Measurements from ENCODE around the gene FLNA.

Gene FLNA

GRCh38 chrX:154332561-154332960 lies 41.9 kb downstream of the FLNA start:
- DNase-seq: no peak

- no peak for DNase-seq
Measured at GRCh38 chrX:154329294-154329693, 45.1 kb downstream of the FLNA start.

- DNase-seq: no peak
Measured at GRCh38 chrX:154328646-154329045, 45.8 kb downstream of the FLNA start.

GRCh38 chrX:154327038-154327820 lies 47.2 kb downstream of the FLNA start:
- DNase-seq: peak; percentile 38

- no peak for DNase-seq
Measured at GRCh38 chrX:154325541-154325940, 48.9 kb downstream of the FLNA start.

GRCh38 chrX:154323537-154323936 lies 50.9 kb downstream of the FLNA start:
- DNase-seq: no peak

GRCh38 chrX:154322890-154323289 lies 51.5 kb downstream of the FLNA start:
- DNase-seq: no peak

- DNase-seq: no peak
Measured at GRCh38 chrX:154321594-154321993, 52.8 kb downstream of the FLNA start.

GRCh38 chrX:154321152-154321551 lies 53.3 kb downstream of the FLNA start:
- DNase-seq: no peak

GRCh38 chrX:154320406-154320805 lies 54.0 kb downstream of the FLNA start:
- DNase-seq: no peak

GRCh38 chrX:154317391-154317995 lies 56.9 kb downstream of the FLNA start:
- no peak for DNase-seq

GRCh38 chrX:154315416-154315815 lies 59.0 kb downstream of the FLNA start:
- DNase-seq: no peak

- no peak for DNase-seq
Measured at GRCh38 chrX:154313147-154313546, 61.3 kb downstream of the FLNA start.

GRCh38 chrX:154312116-154312515 lies 62.3 kb downstream of the FLNA start:
- DNase-seq: no peak

- no peak for DNase-seq
Measured at GRCh38 chrX:154310616-154311536, 63.6 kb downstream of the FLNA start.

- DNase-seq: no peak
Measured at GRCh38 chrX:154309041-154309775, 65.2 kb downstream of the FLNA start.

GRCh38 chrX:154308108-154308946 lies 66.1 kb downstream of the FLNA start:
- peak; percentile 28 for DNase-seq

- no peak for DNase-seq
Measured at GRCh38 chrX:154307202-154307601, 67.2 kb downstream of the FLNA start.

- no peak for DNase-seq
Measured at GRCh38 chrX:154305541-154306205, 68.8 kb downstream of the FLNA start.

GRCh38 chrX:154304846-154305245 lies 69.6 kb downstream of the FLNA start:
- DNase-seq: no peak

- no peak for DNase-seq
Measured at GRCh38 chrX:154303476-154303875, 71.0 kb downstream of the FLNA start.

All from fibroblast of upper back skin (primary cell).